ENCODE measurements around the gene FGF21.

The FGF21 gene

DNA sequence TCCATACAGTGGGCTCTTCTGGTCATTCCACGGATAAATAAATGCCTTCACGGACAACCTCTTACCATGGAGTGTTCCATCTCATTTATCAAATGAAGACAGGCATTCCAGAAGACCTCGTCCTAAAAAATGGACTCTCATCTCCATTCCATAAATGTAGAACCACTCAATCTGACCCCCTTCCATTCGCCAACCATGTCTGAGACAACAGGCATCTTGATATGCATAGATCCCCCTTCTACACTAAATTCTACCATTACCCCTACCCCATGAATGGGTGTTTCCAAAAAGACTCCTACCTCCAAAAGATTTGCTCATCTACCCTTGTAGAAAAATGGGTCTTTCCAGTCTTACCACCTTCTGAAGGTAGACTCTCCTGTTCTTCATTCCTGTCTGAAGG is 23.9 kb upstream of the FGF21 start:
- DNase-seq: no peak

DNA sequence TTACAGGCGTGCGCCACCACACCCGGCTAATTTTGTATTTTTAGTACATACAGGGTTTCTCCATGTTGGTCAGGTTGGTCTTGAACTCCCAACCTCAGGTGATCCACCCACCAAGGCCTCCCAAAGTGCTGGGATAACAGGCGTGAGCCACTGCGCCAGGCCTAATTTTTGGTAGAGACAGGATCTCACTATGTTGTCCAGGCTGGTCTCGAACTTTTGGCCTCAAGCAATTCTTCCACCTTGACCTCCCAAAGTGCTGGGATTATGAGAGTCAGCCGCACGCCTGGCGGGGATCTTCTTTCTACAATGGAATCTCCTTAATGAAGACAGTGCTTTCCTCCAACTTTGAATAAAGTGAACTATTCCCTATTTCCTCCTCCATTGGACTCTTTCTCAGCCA is 20.7 kb upstream of the FGF21 start:
- DNase-seq: no peak

DNA sequence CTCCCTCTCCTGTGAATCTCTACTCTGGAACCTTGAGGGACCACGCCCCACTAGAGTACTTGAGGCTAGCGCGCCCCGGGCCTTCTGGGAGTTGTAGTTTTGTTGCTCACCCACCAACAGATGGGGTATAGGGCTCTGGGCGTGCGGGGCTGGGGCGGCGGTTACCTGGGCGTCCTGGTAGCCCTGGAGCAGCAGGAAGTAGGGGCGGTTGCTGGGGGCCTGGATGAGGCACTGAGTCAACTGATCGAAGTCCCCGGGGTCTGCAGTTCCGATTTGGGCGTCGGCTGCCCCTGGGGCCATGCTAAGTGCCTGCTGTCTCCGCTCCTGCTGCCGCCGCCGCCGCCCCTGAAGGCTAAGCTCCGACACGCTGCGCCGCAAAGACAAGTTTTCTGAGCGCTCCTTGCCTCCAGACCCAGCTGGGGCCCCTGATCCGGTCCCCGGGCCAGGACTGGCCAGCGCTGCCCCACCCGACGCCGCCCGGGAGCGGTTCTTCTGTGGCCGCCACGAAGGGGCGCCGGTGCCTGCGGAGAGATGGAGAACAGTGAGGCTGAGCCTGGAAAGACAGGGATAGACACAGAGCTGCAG is 20.2 kb upstream of the FGF21 start:
- no peak for DNase-seq

DNA sequence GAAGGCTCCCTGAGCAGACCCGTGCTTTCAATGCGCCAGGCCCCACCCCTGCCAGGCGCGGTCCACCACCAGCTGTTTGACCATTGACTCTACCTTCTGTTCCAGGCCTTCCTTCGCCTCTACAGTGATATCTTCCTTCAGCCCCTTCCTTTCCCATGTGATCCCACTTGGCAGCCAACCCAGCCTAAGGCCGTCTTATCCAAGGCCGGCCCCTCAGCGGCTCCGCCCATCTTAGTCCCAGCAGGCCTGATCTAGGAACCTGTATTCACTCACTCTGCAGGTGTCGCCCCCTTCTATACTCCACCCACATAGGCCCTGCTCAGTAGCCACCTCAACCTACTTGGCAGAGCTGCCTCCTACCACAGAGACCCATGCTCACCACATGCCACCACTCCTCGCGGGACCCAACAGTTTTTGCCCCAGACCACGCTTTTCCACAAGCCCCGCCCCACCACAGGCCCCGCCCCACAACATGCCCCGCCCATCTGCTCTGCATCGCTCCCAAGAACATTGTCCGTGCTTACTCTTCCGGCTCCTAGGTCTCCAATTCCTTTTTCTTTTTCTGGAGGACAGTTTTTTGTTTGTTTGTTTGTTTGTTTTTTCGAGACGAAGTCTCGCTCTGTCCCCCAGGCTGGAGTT is 17.8 kb upstream of the FGF21 start:
- no peak for DNase-seq

DNA sequence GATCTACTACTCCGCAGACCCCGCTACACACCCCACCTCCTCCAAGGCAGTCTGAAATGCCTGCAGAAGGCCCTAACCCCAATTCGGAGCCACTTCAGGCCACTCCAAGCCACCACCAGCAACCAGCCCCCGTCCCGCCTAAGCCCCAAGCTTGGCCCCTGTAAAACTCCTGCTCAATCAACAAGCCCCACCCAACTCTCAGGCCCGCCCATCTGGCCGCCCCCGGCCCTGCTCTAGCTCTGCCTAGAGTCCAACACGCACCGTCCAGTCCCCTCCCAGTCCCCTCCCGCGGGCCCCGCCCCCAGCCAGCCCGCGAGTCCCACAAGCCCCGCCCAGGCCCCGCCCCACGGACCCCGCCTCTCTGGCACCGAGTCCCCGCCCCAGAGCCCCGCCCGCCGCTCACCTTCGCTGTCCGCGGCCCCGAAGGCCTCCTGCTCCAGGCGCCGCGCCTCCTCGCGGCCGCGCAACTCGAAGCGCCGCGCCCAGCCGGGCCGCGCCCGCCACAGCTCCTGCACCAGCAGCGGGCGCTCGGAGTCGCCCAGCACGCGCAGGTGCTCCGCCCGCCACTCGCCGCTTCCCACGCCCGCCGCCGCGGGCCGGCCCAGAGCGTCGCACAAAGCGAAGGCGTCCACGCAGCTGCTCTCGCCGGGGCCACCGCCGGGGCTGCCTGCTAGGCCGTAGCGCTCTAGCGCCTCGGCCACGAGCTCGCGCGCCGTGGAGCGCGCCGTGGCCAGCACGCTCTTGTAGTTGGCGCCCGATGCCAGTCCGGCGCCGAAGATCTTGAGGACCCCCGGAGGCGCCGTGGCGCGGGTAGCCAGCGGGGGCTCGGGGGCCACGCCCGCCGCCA is 16.5 kb upstream of the FGF21 start:
- peak; percentile 90 for DNase-seq

DNA sequence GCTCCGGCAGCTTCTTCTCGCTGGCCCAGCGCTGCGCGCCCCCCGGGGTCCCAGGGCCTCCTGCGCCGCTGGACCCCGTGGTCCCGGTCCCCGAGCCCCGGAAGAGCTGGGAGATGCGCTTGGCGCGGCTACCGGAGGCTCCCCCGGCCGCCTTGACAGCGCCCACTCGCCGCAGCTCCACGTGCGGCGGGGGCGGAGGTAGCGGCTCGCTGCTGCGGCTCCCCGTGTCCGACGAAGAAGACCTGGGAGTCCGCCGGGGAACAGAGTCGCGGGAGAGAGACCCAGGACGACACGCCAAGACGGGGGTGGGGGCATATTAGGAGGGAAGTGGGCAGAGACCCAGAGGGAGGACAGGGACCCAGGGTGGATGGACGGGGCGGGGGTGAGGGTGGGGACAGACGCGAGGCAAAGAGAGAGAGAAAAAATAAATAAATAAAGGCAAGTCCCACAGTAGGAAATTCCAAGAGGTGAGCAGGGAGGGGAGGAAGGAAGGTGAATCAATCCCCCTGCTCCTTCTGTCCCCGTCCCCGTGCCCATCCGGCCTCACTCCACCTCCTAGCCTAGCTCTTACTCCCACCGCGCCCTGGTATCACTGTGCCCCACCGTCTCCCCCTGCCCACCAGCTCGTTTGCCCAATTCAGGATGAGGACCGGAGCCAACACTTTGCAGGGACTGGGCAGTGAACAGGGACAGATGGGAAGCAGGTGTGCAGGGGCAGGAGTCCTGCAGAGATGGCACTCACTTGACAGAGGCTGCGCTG is 15.7 kb upstream of the FGF21 start:
- DNase-seq: no peak

DNA sequence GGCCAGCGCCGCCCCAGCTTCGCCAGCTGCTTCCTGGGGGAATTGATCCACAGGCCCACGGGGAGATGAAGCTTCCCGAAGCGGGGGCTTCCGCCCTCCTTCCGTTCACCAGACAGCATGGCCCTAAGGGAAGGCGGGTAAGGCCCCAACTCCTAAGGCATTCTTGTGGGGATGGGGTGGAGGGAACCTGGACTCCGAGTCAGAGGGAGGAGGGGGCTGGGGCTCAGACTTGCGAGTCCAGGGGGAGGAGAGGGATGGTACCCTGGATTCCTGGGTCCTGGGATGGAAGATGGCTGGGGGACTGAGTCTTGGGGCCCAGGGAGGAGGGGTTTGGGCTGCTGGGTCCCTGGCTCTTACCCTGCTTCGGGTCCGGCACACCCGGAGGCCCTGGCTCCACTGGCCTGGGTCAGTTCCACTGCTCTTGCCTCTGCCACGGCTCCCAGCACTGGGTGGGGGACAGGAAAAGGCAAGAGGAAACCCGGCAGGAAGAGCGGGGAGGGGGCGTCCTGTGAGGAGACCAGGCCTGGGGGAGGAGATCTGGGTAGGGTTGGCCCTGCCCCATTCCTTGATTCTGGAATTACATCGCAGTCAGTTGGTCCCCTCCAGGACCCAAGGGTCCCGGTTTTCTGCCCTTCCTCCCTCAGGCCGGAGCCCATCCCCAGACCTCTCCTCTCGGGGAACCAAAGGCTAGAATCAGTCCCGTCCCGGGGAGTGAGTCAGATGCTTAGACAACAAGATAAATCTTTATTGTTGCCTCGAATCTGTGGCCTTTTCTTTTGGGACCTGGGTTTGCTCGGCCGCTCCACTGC is 15.0 kb upstream of the FGF21 start, which contains the start of gene RASIP1:
RASIP1 (minus strand) TSS at position 447 of the 809 bp plus-strand sequence; CDS start at position 119, 328 bp downstream.
- DNase-seq: no peak

DNA sequence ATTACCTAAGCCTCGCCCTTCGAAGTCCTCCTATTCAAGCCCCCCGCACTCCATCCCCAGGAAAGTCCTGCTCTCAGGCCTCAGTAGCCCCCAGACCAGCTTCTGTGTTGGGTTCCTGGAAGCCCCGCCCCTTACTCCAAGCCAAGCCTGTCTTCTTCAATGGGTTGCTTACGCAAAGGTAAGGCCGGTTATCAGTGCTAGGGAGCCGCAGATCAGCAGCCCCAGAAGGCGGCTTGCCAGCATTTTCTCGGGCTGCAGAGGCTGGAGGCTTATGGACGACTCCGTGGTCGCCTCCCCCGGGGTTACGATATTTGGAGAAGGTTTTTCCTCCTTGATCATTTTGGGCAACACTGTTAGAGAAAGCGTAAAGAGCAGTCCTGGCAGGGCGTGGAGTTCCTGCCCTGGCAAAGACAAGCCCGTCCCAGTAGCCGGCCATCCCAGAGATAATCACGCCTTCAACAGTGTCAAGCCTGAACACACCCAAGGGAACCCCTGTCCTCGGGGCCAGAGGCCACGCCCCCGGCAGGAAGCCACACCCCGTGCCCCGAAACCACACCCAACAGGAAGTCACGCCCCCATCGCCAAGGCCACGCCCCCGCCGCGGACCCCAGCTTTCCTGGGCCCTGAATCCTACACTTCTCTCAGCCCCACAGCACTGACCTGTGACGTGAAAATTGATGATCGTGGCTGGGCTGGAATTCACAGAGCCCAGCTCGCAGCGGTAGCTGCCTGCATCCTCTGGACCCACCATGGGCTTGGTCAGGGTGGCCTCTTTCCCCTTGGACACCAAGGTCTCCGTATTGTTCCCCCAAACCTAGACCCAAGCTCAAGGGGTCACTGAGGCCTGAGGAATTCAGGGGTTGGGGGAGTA is 14.0 kb upstream of the FGF21 start:
- no peak for DNase-seq

DNA sequence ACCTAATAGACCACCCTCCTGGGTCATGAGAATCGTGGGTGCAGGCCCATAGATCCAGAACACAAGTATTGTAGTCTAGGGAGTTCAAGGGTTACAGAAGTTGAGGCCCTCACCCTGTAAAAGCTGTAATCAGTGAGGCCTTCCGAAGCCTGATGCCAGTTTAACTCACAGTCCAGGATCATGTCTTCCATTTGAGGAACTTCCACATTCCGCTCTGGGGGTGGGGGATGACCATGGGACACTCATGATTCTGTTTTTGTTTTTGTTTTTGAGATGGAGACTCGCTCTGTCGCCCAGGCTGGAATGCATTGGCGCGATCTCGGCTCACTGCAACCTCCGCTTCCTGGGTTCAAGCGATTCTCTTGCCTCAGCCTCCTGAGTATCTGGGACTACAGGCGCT is 13.2 kb upstream of the FGF21 start:
- no peak for DNase-seq

DNA sequence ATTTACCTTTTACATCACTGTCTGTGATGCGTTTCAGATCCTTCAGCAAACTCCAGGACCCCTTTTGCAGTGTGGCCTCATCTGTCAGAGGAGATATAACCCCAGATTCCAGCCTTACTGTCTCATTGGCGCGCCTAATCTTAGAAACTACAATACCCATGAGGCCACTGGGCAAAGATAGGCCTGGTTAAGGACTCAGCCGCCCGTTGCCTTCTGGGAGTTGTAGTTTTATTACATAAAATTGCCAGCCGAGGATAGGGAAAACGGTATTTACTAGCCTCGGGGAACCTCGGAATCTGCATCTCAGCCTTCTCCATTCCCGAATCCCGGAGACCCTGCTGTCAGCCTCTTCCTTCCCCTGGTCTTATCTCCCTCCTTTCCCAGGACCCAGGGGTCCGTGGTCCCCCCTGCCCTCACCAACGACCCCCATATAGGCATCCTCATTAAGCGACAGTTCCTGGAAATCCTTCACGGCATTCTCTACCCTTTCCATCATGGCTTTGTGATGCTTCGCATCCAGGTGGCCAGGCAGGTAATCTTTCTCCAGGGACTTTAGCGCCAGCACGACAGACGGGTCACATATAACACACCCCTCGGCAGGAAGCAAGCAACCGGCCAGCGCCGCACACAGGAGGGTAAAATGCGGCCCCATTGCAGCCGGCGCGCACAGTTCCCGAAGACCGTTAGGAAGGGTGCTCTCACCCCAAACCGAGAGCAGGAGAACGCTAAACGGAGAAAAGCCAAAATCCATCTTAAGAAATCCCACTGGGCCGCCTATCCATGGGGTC is 9.9 kb upstream of the FGF21 start:
- peak; percentile 45 for DNase-seq

DNA sequence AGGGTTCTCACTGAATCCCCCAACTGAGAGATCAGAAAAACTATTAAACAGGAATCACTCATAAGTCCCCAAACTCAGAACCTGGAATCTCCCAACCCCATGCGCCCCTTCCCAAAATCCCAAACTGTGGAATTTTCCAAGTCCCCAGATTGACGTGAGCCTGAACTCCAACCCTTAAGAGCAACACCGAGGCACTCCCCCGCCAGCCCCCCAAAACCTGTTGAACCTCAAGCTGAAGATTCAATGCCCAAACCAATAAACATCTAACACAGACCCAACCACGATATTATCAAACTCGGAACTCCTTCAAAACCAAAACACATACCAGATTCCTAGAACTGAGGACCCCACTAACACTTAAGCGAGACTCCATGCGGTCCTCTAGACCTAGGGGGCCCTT is 9.2 kb upstream of the FGF21 start:
- no peak for DNase-seq

DNA sequence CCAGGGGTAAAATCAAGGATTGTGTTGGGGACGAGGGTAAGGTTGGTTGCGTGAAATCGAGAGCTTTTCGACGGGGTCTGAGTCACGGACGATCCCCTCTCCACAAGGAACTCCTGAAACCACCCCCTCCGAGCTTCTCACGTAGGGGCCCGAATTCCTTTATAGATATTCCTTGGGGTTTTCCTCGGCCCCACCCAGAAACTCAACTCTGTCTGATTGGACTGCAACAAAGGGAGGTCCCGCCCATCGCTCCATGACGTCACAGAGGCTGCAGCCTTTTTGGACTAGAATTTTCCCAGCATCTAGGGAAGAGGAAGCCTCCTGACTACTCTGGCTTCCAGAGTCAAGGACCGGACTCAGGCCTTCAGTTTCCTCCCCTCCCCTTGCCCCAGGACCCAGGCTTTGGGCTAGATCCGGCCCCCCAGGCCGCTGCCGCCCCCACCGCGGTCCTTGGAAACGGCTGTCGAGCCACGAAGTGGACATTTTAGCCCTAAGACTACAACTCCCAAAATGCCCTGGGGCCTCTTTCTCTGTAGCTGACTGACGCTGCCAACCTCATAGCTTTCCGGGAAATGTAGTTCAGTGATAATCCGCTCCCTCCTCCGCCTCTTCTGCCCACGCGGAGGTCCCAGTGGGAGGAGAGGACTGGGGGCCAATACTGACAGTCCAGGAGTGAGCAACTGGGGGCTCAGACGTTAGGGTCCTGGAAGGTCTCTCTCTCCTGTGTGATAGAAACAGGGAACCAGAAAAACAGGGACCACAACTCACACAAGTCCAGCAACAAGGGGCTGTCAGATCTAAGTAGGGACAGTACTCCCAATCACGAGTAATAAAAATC is 8.4 kb upstream of the FGF21 start, which contains the start of gene IZUMO1:
IZUMO1 (minus strand) TSS at position 172 of the 838 bp plus-strand sequence. CDS start 1,050 bp downstream, outside the sequence.
- peak; percentile 49 for DNase-seq

DNA sequence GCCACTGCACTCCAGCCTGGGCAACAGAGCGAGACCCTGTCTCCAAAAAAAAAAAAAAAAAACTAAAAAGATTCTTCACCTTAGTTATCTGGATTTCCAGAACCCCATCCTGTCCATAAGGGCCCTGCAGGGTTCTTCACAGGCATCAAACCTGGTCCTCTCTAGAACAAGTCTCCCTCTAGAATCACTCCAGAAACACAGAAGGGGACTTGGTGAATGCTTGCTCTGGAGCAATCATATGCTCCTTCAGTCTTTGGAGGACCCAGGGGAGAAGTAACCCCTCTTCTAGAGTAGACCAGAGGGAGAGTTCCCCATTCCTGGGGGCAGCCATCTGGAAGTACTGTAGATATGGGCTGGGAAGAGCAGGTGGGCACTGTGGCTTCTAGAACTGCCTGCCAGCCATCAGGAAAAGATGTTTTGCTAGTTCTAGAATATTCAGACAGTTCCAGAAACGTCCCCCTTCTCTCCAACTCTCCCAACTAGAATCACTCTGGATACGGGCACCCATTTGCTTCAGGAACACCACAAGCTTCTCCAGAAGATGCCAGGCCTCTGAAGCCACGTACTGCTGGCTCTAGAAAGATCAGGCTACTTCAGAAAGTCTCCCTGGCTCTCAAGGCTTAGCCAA is 5.6 kb upstream of the FGF21 start:
- no peak for DNase-seq

DNA sequence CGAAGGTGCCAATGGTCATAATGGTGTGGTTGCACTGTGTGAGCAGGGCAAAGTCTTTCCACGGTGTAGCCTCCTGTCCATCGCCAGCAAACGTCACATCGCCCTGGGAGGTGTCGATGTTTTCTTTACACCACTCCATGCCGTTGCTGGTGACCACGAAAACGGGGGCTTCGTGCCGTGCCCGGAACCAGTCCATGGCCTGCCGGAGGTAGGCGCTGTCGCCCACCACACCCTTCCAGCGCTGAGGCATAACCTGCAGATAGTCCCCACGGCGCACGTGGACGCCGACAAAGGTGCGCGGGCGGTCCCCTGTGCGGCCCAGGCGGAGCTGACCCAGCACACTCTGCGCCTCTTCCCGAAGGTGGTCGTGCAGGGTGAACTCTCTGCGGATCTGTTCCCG is 5.0 kb upstream of the FGF21 start:
- DNase-seq: no peak

DNA sequence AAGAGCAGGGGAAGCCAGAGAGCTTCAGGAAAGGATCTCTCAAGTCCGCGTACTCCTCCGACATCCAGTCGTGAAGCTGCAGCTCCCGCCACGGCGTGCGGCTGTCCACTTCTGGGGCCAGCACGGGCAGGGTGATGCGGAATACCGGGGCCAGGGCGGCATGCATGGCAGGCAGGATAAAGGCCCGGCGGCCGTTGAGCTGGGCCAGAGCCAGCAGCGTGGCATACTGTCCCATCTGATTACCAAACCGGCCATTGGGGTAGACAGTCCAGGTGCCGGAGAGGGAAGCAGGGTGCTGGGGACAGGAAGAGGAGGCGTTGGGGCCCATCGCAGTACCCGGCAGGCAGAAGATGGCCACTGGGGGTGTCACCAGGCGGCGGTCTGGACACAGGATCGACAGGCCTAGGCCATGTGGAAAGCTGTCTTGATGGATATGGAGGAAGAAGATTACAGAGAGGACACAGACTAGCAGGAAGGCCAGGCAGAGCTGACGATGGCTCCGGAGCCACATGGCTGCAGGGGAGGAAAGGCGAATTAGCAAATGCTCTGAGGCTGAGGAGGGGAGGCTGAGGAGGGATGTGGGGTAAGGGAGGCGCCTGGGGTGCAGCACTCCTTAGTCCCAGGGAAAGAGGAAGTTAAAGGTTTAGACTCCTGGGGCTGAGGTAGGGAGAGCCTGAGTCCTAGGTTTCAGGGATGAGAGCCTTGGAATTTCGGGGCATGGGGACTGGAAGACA is 4.4 kb upstream of the FGF21 start:
- no peak for DNase-seq

DNA sequence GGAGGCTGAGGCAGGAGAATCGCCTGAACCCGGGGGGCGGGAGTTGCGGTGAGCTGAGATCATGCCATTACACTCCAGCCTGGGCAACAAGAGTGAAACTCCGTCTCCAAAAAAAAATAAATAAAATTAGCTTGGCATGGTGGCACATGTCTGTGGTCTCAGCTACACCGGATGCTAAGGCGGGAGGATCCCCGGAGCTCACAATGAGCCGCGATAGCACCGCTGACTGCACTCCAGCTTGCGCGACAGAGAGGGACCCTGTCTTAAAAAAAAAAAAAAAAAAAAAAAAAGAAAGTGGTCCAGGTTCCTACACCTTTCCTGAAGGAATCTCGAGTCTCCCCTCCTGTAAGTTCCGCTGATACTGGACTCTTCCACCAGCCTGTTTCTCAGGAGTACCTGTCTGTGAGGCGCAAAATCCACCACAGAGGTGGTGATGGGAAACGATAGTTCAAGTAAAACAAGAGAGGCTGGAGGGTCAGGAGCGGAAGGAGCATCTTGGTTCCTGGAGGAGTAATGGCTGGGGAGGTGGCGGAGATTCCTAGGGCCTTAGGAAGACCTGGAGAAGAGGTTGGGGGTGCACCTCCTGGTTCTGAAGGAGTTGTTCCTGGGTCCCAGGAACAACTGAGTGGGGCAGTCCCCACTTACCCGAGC is 3.4 kb upstream of the FGF21 start:
- DNase-seq: no peak

DNA sequence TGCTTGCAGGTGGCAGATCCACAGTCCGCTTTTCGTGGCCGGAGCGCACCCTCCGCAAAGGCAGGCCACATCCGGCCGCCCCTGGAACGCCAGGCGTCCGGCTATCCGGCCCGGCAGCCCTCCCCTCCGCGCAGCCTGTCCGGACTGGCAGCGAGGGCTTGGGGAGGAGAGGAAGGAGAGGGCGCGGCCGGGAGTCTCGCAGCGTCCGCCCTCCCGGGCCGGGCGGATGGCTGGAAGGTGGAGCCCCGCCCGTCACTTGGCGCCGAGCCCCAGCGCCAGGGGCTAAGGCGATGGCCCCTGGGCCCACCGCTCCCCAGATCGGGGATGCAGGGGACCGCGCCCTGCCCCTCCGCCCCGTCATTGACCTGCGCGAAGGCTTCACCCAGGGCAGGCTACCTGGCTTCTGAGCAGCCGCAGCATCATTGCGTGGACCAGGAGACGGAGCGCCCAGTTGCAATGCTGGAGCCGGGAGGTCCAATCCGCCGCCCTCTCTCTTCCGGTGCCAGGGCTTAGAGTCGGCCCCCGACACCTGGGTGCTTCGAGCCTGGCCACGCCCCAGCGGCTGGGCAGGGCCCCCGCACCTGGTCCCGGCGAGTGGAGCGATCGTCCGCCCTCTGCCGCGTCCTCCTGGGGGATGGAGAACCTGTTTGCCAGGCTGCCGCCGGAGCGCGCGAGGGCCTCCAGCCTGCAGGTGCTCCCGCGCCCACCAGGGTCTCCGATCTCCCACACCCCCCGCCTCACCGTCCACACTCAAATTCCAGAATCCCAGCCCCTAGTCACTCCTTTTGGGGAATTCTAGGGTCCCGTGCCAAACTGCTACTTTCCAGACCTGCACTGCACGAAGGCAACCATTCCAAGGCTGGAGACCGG is 2.6 kb upstream of the FGF21 start, which contains the start of gene FUT1:
FUT1 (minus strand) TSS at position 146 of the 870 bp plus-strand sequence. CDS start 1,360 bp downstream, outside the sequence.
- DNase-seq: peak; percentile 37

Measured in activated naive CD4-positive, alpha-beta T cell treated with anti-CD3 and anti-CD28 coated beads, Interleukin-2, amount 50 U/mL, for 16 hours (primary cell).